MG63 (cell line): ENCODE measurements around the gene CCDC57. TPM values are rescaled to one million over a fixed set of nuclear protein-coding genes. Genes with fewer than 3 reads are reported as not detected.

Source experiments
- total RNA-seq: library from RNA; depleted of rRNA; stranded (reverse); fragments of >200 nt; shearing (Covaris generic); gene quantifications from 2 replicates; pipeline ENCODE4 v1.2.3, GENCODE V29; 2014; ENCODE audit warnings: low replicate concordance; rRNA removed

The CCDC57 gene
- total RNA-seq, 1 experiment from 2014 or later, result 8.2 TPM

Other genes starting within 250 kb of the CCDC57 start
- gene ASPSCR1, start 235.2 kb downstream of the CCDC57 start, total RNA-seq, result 43.5 and 78.0 TPM in 2 replicates
- 106 and 181 TPM in 2 replicates for gene CENPX, start 190.0 kb downstream of the CCDC57 start, total RNA-seq
- 31.7 and 33.0 TPM in 2 replicates for gene LRRC45, start 189.5 kb downstream of the CCDC57 start, total RNA-seq
- gene RAC3, start 181.2 kb downstream of the CCDC57 start, total RNA-seq, result 18.2 and 18.4 TPM in 2 replicates
- 44.0 and 73.1 TPM in 2 replicates for gene DCXR, start 175.1 kb downstream of the CCDC57 start, total RNA-seq
- gene RFNG, start 161.0 kb downstream of the CCDC57 start, total RNA-seq, result 41.2 and 41.6 TPM in 2 replicates
- gene GPS1, start 160.9 kb downstream of the CCDC57 start, total RNA-seq, result 103 and 181 TPM in 2 replicates
- gene DUS1L, start 147.0 kb downstream of the CCDC57 start, total RNA-seq, result 104 and 123 TPM in 2 replicates
- gene FASN, start 114.6 kb downstream of the CCDC57 start, total RNA-seq, result 112 and 125 TPM in 2 replicates
- gene SLC16A3, start 16.2 kb upstream of the CCDC57 start, total RNA-seq, result 529 and 652 TPM in 2 replicates
- 60.2 and 104 TPM in 2 replicates for gene CSNK1D, start 60.9 kb upstream of the CCDC57 start, total RNA-seq
- gene CD7, start 104.8 kb upstream of the CCDC57 start, total RNA-seq, result not detected in 2 replicates
- 2.7 and 25.9 TPM in 2 replicates for gene SECTM1, start 120.9 kb upstream of the CCDC57 start, total RNA-seq
- gene TEX19, start 146.4 kb upstream of the CCDC57 start, total RNA-seq, result 2.3 TPM in 1 of 2 replicates, not detected in the other
- gene UTS2R, start 158.9 kb upstream of the CCDC57 start, total RNA-seq, result not detected in 2 replicates
- gene HEXD, start 205.5 kb upstream of the CCDC57 start, total RNA-seq, result 12.1 and 15.3 TPM in 2 replicates
- gene OGFOD3, start 205.7 kb upstream of the CCDC57 start, total RNA-seq, result 21.2 and 33.7 TPM in 2 replicates
- 71.0 and 84.5 TPM in 2 replicates for gene CYBC1, start 237.9 kb upstream of the CCDC57 start, total RNA-seq
- gene NARF, start 245.9 kb upstream of the CCDC57 start, total RNA-seq, result 15.8 and 33.7 TPM in 2 replicates